Activated CD4-positive, alpha-beta T cell treated with anti-CD3 and anti-CD28 coated beads, Interleukin-2, Interleukin-6, amounts not matched to agents 100 ng/mL and 50 ng/mL, durations not matched to agents 16 hours and 8 hours (primary cell): ENCODE measurements around the gene DPP9.

ENCODE experiments used
- DNase-seq: peaks from one replicate; pipeline ENCODE4 v3.0.0-alpha.2; 2020

The DPP9 gene

DNA sequence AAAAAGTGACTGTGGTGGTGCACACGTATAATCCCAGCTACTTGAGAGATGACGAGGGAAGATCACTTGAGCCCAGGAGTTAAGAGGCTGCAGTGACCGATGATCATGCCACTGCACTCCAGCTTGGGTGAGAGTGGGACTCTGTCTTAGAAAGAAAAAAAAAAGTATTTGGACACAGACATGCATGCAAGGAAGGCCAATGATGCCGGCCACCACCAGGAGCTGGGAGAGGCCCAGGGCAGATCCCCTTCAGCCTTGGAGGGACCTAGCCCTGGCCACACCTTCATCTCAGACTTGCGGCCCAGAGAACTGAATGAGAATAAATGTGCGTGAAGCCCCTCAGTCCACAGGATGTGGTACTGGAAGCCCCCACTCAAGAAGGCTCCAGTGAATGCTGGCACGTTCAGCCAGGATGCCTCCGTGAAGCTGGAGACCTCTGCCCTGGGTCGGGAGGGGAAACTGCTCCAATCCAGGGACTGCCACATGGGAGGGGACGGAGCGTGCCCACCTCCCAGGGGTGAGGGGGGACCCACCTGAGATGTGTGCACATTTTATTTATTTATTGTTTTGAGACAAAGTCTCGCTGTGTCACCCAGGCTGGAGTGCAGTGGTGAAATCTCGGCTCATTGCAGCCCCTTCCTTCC, 69.7 kb downstream of the DPP9 start:
- DNase-seq, result no peak

DNA sequence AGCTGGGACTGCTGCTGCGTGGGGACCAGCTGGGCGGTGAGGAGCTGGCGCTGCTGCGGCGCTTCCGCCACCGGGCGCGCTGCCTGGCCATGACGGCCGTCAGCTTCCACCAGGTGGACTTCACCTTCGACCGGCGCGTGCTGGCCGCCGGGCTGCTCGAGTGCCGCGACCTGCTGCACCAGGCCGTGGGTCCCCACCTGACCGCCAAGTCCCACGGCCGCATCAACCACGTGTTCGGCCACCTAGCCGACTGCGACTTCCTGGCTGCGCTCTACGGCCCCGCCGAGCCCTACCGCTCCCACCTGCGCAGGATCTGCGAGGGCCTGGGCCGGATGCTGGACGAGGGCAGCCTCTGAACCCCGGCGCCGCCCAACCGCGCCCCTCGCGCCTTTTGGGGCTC, 71.6 kb downstream of the DPP9 start:
- no peak for DNase-seq

DNA sequence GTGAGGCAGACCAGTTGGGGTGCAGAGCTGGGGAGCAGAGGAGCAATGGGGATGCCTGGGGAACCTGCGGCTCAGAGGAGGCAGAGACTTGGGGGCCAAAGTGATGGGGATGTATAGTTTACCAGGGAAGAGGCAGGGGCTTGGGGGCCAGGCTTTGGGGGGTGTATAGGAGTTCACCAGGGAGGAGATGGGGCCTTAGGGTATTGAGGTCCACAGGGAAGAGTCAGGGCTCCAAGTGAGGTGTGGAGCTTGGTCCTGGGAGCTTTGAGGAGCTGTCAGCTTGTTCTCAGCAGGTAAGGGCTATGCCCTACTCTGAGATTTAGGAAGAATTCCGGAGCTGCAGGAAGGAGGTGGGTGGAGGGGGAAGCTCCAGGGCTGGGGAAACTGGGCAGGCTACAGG, 73.5 kb downstream of the DPP9 start:
- no peak for DNase-seq

DNA sequence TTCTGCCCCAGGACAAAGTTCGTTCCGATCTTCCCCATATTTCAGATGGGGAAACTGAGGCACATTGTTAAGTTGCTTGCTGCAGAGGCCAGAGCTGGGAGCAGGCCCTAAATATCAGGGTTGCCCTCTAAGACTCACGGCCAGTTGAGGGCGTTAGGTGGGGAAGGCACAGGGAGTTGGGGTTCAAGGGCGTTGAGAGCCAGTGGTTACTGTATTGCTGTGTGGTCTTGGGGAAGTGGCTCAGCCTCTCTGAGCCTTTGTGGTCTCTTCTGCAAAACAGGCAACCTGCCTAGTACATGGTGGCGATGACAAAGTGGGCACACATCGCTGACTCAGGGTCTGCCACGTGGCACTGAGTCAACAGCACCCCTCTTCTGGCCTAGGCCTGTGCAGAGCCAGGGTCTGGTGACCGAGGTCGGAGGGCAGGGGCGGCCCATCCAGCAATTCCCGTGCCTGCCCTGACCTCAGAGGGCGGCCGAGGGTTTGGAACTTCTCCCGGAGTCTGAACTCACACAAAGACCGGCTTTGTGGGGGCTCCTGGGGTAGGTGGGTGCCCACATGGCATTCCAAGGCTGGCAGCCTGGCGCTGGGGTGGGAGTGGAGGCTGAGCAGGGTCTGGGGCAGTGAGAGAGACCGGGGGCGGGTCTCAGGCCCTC, 74.1 kb downstream of the DPP9 start:
- no peak for DNase-seq

DNA sequence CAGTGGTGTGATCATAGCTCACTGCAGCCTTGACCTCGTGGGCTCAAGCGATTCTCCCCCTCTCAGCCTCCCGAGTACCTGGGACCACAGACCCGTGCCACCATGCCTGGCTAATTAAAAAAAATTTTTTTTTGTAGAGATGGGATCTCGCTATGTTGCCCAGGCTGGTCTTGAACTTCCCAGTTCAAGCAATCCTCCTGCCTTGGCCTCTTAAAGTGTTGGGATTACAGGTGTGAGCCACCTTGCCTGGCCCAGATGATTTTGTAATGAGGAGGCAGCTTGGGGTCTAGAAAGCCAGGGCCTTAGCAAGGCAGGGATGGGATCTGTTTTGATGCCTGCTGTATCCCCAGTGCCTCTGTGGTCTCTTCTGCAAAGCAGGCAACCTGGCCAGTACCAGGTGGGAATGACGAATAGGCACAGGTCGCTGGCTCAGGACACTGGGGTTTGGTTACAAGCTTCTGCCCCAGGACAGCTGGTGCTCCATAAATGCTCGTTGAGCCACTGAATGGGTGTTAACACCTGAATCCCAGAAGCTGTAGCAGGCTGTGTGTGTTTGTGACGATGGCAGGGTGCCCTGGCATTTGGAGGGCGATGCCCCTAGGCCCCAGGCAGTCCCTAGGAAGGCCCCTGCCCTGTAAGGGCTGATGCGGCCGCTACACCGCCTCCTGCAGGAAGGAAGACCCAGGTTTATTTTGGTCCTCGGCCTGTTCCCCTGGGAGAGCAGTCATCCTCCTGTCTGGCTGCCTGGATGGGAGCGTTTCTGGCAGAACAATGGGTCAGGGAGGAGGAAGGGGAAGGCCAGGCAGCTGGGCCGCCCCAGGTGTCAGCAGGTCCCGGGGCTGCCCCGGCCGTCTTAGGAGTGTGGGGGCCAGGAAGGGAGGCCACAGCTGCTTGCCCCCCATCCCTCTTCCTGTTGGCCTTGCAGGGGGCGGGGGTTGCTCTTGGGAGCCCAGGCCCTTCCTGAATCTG, 75.7 kb downstream of the DPP9 start:
- DNase-seq, result no peak

DNA sequence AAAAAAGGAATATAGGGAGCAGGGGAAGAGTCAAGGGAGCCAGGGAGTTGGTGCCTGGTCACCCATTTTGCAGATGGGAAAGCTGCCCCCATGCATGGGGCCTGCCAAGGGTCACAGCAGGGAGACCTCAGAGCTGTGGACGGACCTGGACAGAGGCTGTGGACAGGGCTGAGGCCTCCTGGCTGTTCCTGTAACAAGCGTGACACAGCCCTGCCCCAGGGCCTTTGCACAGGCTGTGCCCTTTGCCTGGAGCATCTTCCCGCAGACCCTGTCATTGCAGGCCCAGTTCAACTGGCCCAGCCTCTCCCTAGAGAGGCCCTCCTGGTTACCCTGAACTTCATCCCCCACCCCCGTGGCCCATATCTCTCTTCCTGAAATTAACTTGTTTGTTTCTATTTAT, 77.9 kb downstream of the DPP9 start:
- DNase-seq, result no peak

DNA sequence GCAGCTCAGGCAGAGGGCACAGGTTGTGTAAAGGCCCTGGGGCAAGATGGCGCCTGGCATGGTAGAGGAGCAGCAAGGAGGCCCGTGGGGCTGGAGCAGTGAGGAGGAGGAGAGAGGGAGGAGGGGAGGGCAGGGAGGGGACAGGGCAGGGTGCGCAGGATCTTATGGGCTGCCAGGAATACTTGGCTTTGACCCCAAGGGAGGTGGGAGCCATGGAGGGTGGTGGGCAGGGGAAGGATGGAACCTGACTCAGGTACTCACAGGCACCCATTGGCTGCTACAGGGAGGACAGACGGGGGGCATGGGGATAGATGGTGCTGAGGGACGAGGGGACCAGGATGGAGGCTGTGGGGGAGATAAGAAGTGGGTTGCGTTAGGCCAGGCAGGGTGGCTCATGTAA, 81.0 kb downstream of the DPP9 start:
- DNase-seq, result no peak

DNA sequence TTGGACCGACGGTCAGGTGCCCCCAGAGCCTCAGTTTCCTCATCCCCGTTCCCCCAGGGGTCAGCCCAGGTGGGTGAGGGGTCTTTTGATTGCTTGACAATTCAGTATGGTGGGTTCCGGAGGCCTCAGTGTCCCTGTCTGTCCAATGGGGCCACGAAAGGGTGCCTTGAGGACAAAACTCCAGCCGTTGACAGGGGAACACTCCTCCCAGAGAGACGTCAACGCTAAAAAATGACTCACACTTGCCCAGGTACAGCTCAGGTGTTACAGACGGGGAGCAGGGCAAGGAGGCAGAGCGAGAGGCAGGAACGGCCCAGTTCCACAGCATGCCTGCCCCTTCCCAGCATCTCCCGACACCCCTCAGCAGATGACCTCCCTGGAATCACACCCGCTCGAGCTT, 82.5 kb downstream of the DPP9 start:
- DNase-seq, result no peak

DNA sequence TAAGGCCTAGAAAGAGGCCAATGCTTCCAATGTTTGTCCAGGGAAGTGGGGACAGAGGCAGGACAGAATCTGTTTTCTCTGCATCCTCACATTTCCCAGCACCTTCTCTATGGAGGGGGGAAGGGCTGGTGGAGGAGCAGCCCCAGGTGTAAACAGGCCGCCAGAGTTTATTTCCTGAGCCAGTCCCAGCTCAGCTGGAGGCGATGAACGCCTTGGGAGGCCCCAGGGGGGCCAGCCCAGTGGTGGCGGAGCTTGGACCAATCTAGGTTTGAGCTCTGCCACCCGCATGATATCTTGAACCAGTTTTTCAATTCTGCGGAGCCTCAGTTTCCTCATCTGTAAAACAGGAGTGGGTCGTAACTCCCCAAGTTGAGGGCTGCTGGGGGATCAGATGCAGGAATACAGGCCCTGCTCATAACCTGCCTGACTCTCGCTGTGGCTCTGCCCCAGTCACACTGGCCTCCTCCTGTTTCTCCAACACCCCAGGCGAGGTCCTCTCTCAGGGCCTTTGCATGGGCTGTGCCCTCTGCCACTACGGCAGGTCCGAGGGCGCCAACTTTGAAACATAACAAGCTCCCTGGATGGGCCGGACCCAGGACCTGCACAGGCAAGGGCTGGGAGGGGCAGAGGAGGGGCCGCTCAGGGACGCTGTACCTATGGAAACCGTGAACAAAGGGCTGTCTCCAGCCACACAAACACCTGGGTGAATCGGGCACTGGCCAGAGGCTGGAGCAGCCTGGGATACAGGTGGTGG, 83.2 kb downstream of the DPP9 start:
- DNase-seq, result no peak

DNA sequence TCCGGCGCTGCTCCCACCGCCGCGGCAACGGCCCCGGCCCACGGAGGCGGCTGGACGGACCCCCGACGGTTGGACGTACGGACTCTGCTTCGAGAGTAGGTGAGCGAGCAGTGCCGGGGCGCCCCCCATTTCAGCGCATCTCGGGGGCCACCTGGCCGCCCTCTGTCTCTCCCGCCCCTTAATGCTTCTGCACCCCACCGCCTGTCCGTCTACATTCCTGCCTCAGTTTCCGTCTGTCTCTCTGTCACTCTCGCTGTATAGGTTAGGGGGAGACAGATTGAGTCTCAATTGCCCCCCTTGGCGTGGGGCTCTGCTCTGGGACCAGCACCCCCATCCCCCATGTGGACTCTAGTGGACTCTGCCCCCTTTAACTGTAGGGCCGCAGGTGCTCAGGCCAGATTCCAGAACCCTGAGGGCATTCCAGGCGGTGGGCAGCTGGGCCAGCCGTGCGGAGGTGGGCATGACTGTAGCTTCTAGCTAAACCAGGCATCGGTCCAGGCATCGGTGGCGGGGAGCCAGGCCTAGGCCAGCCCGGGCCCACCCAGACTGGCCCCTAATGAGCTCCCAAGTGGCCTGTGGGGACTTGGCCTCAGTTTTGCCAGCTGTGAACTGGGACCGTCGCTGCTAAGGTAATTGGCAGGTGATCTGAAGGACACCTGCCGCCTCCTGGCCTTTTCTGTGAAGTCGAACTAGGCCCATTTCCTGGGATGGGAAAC, 84.0 kb downstream of the DPP9 start:
- DNase-seq, result no peak

DNA sequence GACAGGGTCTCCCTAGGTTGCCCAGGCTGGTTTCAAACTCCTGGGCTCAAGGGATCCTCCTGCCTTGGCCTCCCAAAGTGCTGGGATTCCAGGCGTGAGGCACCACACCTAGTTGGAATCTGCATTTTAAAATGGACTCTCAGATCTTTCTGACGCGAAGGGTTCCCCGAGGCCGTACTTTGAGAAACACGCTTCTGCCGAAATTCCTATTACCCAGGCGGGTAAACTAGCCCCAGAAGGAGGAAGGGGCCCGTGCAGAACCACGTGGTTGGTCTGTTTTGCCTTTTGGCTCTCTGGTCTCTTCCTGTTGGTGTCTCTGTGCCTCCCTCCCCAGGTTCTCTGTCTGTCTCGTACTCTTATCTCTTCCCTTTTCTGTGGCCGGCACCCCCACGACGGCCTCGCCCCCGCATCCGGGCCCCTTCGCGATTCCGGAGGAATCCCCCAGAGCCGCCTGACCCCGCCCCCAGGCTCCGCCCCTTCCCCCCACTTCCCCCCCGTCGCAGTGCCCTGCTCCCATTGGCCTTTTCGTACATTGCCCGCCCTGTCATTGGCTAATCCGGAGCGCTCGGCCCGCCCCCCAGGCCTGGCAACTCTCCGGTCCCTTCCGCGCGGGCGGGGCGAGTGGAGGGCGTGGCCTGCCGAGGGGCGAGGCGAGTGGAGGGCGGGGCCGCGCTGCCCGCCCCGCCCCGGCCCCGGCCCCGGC, 84.7 kb downstream of the DPP9 start, which contains the start of gene TNFAIP8L1:
Gene TNFAIP8L1, plus strand, starts transcription at position 689 of the 703 bp plus-strand sequence. CDS start 12,354 bp downstream, outside the sequence.
- peak; percentile 100 for DNase-seq

DNA sequence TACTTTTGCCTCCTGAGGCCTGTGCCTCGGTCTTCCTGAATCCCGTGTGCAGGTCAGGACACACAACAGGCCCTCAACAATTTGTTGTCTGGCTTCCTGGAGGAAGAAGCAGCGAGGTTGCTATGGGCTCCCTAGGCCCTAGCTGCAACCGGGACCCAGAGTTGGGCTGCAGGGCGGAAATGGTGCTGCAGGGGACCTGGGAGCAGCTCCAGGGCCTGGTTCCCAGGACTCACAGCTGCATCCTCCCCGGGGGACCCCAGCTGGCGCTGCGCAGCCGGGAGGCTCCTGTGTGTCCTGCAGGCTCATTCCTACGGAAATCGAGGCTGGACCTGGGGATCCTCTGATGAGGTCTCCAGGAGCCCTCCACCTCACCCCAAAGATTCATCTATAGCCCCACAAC, 85.3 kb downstream of the DPP9 start:
- DNase-seq, result no peak

DNA sequence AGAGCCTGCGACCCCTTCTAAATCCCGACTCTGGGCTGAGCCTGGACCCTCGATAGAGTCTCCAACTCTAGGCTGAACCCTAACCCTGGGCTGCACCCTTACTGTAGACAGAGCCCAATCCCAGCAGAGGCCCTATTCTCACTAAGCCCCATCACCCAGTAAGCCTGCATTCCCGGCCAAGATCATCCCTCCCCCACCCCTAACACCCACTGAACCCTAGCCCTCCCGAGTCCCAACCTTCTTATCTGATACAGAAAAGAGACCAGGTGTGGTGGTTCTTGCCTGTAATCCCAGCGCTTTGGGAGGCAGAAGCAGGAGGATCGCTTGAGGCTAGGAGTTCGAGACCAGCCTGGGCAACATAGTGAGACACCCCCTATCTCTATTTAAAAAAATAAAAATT, 86.9 kb downstream of the DPP9 start:
- no peak for DNase-seq

DNA sequence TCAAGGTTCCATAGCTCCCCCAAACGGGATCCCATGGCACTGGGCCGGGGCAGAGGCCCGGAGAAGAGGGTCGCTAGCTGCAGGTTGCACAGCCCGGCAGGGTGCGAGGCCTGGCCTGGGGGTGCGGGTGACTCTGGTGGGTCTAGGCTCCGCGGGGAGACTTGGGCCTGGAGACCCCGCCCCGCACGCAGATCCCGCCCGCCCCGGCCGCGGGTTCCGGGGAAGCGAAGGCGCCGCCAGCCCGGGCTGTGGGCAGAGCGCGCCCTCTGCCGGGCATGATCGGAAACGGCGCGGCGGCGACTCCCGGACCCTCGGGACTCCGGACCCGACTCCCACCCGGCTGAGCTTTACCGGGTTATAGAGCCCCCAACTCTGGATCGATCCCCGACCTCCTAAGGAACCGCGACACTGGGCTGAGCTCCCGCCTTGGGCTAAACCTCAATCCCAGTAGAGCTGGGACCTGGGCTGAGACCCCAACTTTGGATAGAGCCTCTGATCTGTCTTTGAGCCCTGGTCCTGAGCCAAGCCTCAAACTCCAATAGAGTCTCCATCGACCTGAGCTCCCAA, 87.4 kb downstream of the DPP9 start:
- peak; percentile 85 for DNase-seq

DNA sequence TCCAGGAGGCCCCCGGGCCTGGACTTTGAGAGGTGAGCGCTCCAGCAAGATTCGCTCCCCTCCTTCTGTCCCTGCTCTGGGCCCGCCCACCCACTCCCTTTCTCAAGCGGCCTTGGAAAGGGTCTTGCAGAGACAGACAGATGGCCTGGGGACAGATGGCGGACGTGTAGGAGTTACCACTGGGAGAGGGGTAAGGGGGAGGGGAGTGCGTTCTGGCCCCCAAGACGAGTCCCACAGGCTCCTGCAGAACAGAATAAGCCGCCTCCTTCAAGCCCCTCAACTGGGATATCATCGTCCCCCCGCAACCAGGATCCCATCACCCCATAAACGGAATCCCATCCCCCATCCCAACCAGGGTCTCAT, 87.9 kb downstream of the DPP9 start:
- no peak for DNase-seq

DNA sequence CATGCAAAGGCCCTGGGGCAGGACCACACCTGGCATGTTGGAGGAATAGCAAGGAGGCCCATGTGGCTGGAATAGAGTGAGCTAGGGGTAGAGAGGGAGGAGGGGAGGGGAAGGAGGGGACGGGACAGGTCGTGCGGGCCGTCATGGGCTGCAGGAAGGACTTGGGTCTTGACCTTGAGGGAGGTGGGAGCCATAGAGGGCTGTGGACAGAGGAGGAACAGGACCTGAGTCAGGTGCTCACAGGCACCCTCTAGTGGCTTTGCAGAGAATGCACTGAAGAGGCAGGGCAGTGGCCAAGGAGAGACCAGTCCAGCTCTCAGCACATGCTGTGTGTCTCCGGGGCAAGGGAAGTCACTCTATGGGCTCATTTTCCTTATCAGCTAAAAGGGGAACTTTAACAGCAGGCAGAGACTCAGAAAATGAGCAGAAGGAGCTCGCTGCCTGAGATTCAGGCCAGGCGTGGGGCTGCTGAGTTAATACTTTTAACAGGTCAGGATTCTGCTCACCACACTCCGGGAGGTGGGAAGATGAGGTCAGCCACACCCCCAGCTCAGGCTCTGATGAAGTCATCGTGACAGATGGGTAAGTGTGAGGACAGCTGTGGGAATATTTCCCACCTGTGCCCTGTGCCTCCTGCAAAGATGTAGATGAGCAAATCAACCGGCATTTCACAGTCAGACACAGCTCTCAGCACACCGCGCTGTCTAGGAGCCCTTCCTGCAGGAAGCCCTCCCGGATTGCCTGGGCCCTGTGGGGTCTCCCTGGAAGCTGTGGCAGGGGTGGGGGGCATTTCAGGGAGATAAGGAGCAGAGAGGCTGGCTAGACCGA, 90.3 kb downstream of the DPP9 start:
- peak; percentile 74 for DNase-seq
